ENCODE results near the gene CLEC16A. TPM values are rescaled to one million over a fixed set of nuclear protein-coding genes. Genes with fewer than 3 reads are reported as not detected.

The CLEC16A gene
- total and polyA plus RNA-seq, 2 donors (not counting 1 experiment from before 2014, with no cell fraction given), result 21.9 to 79.5 TPM

DNA sequence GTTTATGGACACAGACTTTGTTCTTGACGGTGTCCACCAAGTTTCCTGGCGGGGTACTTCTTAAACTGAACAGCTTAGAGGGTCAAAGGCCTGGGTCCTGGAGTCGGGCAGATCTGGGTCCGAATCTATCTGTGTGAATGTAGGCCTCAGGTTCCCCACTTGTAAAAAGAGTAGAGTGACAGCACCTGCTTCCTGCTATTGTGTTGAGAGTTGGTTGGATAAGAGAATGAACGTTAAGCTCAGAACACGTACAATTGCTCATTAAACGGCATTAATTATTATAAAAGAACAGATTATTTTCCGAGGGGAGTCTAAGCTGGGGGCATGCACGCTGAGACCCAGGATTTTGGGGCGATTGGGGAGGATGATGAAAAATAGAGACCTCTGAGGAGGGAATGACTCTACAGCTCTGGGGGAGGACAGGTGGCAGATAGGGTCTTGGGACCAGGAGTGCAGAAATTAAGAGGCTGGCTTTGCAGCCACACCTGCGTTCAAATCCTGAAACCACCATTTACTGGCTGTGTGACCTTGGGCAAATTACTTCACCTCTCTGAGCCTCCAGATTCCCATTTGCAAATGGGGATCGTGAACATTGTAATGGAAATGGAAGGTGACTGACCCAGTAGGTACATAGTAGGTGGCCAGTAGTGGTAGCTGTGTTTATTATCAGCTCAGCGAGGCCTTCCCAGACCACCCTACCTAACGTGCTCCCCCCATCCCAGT, 862 bp downstream of the CLEC16A start:
- Histone ChIP-seq H3K27me3 (replicated peaks in 1 of 4; ENCODE audit: control extremely low read depth in 1 of 4, control insufficient read depth in 3 of 4, insufficient read depth in 4 of 4, low read length in 3 of 4) (no peaks in the 10 kb centered on the region), H3K9me3 (ENCODE audit: control extremely low read depth in 1 of 3, control insufficient read depth in 2 of 3, insufficient read depth in 1 of 3, low read length in 2 of 3) (no peaks in the 10 kb centered on the region), H3K4me1 (ENCODE audit: control insufficient read depth in 2 of 2, insufficient read depth in 2 of 2, low read length in 2 of 2) (peaks cover 69 to 79% of the 10 kb centered on the region in 2 donors), H3K27ac (ENCODE audit: low read length in 2 of 2) (peak overlapping the region; percentile 54 to 83), H3K4me3 (ENCODE audit: control extremely low read depth in 1 of 5, extremely low read depth in 1 of 5, insufficient read depth in 1 of 5, low read depth in 2 of 5, low read length in 4 of 5) (peak overlapping the region; percentile 64 to 91 (median 77)), H4K20me1 (ENCODE audit: control insufficient read depth, insufficient read depth, low read length, poor library complexity, severe bottlenecking) (peaks cover 47% of the 10 kb centered on the region), H3K36me3 (replicated peaks in 1 of 2; ENCODE audit: control extremely low read depth in 1 of 2, control insufficient read depth in 1 of 2, extremely low read depth in 1 of 2, insufficient read depth in 2 of 2, low read length in 1 of 2) (no peaks in the 10 kb centered on the region), H3K4me2 (replicated peaks; ENCODE audit: low read depth, low read length, poor library complexity, severe bottlenecking) (peak overlapping the region; percentile 92), H2AFZ (ENCODE audit: insufficient read depth, low read depth, low read length, poor library complexity, severe bottlenecking) (peak overlapping the region; percentile 76), H3K79me2 (ENCODE audit: control insufficient read depth, insufficient read depth, low read length) (peaks cover 72% of the 10 kb centered on the region), H3K9ac (ENCODE audit: low read length) (peak overlapping the region; percentile 90)
- Mint-ChIP-seq H3K4me1 (peaks cover 78% of the 10 kb centered on the region), H3K9me3 (ENCODE audit: insufficient read depth) (no peaks in the 10 kb centered on the region), H3K27ac (peak overlapping the region; percentile 80), H3K27me3 (no peaks in the 10 kb centered on the region), H3K4me3 (peak overlapping the region; percentile 90)
- WGBS (ENCODE audit: insufficient coverage), result 21% methylated on average over 6 of the region's 14 CpGs
- intact Hi-C loops (cut with micrococcal nuclease), result no loop called here
- ATAC-seq (ENCODE audit: low read depth) (no peak), DNase-seq (peak; percentile 28)
- ChIA-PET CTCF (interaction anchor here (1.0 to 3.9 kb wide), 4 partner anchors 9 to 770 kb away, joined by 3 to 21 read pairs (median 7); no protein-coding TSS in a partner anchor), POLR2A (interaction anchor here (0.5 to 1.6 kb wide), 4 partner anchors 9 to 623 kb away, joined by 3 to 5 read pairs (median 3); no protein-coding TSS in a partner anchor)
- TF ChIP-seq EZH2 (IDR thresholded peaks at IDR 0.05; ENCODE audit: borderline replicate concordance, insufficient read depth, low read depth, low read length, poor library complexity, severe bottlenecking), result no peak
- TF ChIP-seq, protein P1, sequence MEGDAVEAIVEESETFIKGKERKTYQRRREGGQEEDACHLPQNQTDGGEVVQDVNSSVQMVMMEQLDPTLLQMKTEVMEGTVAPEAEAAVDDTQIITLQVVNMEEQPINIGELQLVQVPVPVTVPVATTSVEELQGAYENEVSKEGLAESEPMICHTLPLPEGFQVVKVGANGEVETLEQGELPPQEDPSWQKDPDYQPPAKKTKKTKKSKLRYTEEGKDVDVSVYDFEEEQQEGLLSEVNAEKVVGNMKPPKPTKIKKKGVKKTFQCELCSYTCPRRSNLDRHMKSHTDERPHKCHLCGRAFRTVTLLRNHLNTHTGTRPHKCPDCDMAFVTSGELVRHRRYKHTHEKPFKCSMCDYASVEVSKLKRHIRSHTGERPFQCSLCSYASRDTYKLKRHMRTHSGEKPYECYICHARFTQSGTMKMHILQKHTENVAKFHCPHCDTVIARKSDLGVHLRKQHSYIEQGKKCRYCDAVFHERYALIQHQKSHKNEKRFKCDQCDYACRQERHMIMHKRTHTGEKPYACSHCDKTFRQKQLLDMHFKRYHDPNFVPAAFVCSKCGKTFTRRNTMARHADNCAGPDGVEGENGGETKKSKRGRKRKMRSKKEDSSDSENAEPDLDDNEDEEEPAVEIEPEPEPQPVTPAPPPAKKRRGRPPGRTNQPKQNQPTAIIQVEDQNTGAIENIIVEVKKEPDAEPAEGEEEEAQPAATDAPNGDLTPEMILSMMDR (IDR thresholded peaks at IDR 0.05), result no peak

DNA sequence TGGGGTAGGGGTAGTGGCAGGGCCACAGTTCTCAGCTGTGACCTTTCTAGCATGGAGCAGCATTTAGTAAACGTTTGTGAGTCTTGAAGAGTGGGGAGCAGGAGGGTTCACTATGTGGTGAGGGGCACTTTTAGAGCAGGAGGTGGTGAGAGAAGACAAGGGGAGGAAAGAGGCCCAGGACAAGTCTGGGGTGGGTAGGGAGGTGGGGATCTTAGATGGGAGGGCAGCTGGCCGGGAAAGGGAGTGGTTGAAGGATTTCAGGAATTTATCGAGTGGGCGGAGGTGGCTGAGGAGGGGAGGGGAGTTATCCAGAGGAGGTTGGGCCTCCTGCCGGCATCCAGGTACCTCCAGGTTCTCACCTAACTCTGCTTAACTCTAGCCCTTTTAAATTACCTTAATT, 1.9 kb downstream of the CLEC16A start:
- no peaks in the 10 kb centered on the region for H3K27me3 ChIP-seq (replicated peaks in 1 of 4; ENCODE audit: control extremely low read depth in 1 of 4, control insufficient read depth in 3 of 4, insufficient read depth in 4 of 4, low read length in 3 of 4)
- peak overlapping the region; percentile 92 for H3K4me2 ChIP-seq (replicated peaks; ENCODE audit: low read depth, low read length, poor library complexity, severe bottlenecking)
- no peaks in the 10 kb centered on the region for H3K9me3 ChIP-seq (ENCODE audit: control extremely low read depth in 1 of 3, control insufficient read depth in 2 of 3, insufficient read depth in 1 of 3, low read length in 2 of 3)
- ChIA-PET CTCF (interaction anchor here (3.9 kb wide), 1 partner anchor 18 kb away, joined by 21 read pairs; no protein-coding TSS in a partner anchor), POLR2A (interaction anchor here (0.5 to 0.7 kb wide), 3 partner anchors 67 to 682 kb away, joined by 3 to 9 read pairs (median 4); no protein-coding TSS in a partner anchor)
- TF ChIP-seq, protein P1 (IDR thresholded peaks at IDR 0.05), result no peak
- TF ChIP-seq EZH2 (IDR thresholded peaks at IDR 0.05; ENCODE audit: borderline replicate concordance, insufficient read depth, low read depth, low read length, poor library complexity, severe bottlenecking), result no peak
- no peak overlapping the region for H2AFZ ChIP-seq (ENCODE audit: insufficient read depth, low read depth, low read length, poor library complexity, severe bottlenecking)
- peak overlapping the region; percentile 90 for H3K4me3 Mint-ChIP-seq
- no peak for ATAC-seq (ENCODE audit: low read depth)
- H3K9ac ChIP-seq (ENCODE audit: low read length), result no peak overlapping the region
- no peak for DNase-seq
- peaks cover 78% of the 10 kb centered on the region for H3K4me1 Mint-ChIP-seq
- H3K27ac Mint-ChIP-seq, result peak overlapping the region; percentile 82
- peaks cover 73% of the 10 kb centered on the region for H3K79me2 ChIP-seq (ENCODE audit: control insufficient read depth, insufficient read depth, low read length)
- peaks cover 47% of the 10 kb centered on the region for H4K20me1 ChIP-seq (ENCODE audit: control insufficient read depth, insufficient read depth, low read length, poor library complexity, severe bottlenecking)
- peaks cover 61 to 74% of the 10 kb centered on the region in 2 donors for H3K4me1 ChIP-seq (ENCODE audit: control insufficient read depth in 2 of 2, insufficient read depth in 2 of 2, low read length in 2 of 2)
- H3K4me3 ChIP-seq (ENCODE audit: control extremely low read depth in 1 of 5, extremely low read depth in 1 of 5, insufficient read depth in 1 of 5, low read depth in 2 of 5, low read length in 4 of 5), result no peak overlapping the region
- intact Hi-C loops (cut with micrococcal nuclease), result no loop called here
- no peaks in the 10 kb centered on the region for H3K9me3 Mint-ChIP-seq (ENCODE audit: insufficient read depth)
- peaks cover 0 to 5% of the 10 kb centered on the region in 2 experiments for H3K36me3 ChIP-seq (replicated peaks in 1 of 2; ENCODE audit: control extremely low read depth in 1 of 2, control insufficient read depth in 1 of 2, extremely low read depth in 1 of 2, insufficient read depth in 2 of 2, low read length in 1 of 2)
- no peaks in the 10 kb centered on the region for H3K27me3 Mint-ChIP-seq
- peak overlapping the region in 1 of 2 donors; percentile 15 for H3K27ac ChIP-seq (ENCODE audit: low read length in 2 of 2)
- 81% methylated on average over 2 of the region's 5 CpGs for WGBS (ENCODE audit: insufficient coverage)
